ENCODE data around the gene ADGRL3. TPM values are rescaled to one million over a fixed set of nuclear protein-coding genes. Genes with fewer than 3 reads are reported as not detected.

Gene ADGRL3
- total RNA-seq, 2 donors from 2014 or later = not detected

DNA sequence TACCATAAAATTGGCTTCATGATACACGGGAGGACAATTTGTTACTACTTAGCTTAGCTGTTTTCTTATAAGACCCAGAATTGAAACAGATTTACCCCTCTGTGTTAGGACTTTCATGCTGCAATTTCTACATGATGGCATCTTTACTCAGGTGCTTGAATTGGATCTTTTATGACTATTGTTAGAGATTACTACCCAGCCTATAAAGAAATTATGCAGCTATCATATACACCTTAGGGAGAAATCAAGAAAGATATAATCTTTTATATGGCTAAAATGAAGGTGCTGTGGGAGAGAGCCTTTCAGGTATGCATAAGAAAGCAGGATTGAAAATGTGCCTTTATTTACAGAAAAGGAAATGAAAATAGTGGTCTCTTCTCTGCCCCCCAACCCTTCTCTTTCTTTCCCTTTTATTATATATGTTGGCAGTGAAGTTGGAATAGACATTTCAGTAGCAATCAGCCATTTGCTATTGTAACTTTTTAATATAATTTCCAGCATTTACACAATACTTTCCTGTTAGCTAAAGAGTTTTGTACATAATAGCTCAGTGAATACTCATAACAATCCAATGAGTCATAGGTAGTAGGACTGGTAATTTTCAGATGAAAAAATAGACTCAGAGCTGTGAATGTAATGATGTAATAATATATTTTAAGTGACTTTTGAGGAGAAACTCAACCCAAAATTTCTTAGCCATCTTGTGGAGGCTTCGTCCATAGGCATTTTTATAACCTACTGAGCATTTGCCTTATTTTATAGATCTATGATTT lies 311.8 kb downstream of the ADGRL3 start:
- no peak overlapping the region for H3K27ac Mint-ChIP-seq
- H3K4me1 Mint-ChIP-seq (ENCODE audit: low read depth) = no peaks in the 10 kb centered on the region
- no peak for ATAC-seq (replicated peaks in 1 of 2)
- no peaks in the 10 kb centered on the region for H3K27me3 Mint-ChIP-seq (ENCODE audit: low read depth)
- no peak overlapping the region for H3K4me3 Mint-ChIP-seq
- H3K36me3 Mint-ChIP-seq (ENCODE audit: insufficient read depth in 2 of 2) = no peaks in the 10 kb centered on the region
- peaks cover 0 to 10% of the 10 kb centered on the region in 2 donors for H3K9me3 Mint-ChIP-seq
- DNase-seq = no peak

DNA sequence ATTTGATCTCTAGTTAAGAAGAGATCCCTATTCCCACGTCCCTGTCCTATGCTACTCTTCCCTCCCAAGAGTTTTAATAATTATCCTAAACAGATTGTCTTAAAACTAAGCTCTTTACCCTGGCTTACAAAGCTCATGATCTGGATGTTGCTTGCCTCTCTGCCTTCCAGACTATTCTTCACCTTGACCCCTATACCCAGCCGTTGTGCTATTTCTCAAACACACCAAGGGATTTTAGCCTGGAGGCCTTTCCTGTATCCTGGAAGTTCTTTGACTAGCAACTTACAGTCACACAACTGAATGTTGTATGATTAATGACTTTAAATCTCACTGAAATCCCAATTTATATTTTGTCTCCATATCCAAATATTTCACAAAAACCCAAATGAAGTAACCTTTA lies 314.9 kb downstream of the ADGRL3 start:
- H3K4me1 Mint-ChIP-seq (ENCODE audit: low read depth) = no peaks in the 10 kb centered on the region
- H3K9me3 Mint-ChIP-seq = peaks cover 0 to 4% of the 10 kb centered on the region in 2 donors
- H3K36me3 Mint-ChIP-seq (ENCODE audit: insufficient read depth in 2 of 2) = no peaks in the 10 kb centered on the region
- H3K27ac Mint-ChIP-seq = no peak overlapping the region
- H3K27me3 Mint-ChIP-seq (ENCODE audit: low read depth) = no peaks in the 10 kb centered on the region
- H3K4me3 Mint-ChIP-seq = no peak overlapping the region
- no peak for ATAC-seq (replicated peaks in 1 of 2)
- no peak for DNase-seq

GRCh38 chr4:61517144-61517543 lies 317.0 kb downstream of the ADGRL3 start:
- H3K9me3 Mint-ChIP-seq = peaks cover 5 to 7% of the 10 kb centered on the region in 2 donors
- H3K4me1 Mint-ChIP-seq (ENCODE audit: low read depth) = no peaks in the 10 kb centered on the region
- H3K27ac Mint-ChIP-seq = no peak overlapping the region
- no peak overlapping the region for H3K4me3 Mint-ChIP-seq
- ATAC-seq (replicated peaks in 1 of 2) (no peak), DNase-seq (no peak)
- H3K27me3 Mint-ChIP-seq (ENCODE audit: low read depth) = no peaks in the 10 kb centered on the region
- H3K36me3 Mint-ChIP-seq (ENCODE audit: insufficient read depth in 2 of 2) = no peaks in the 10 kb centered on the region

- Mint-ChIP-seq H3K27me3 (ENCODE audit: low read depth) (no peaks in the 10 kb centered on the region), H3K36me3 (ENCODE audit: insufficient read depth in 2 of 2) (no peaks in the 10 kb centered on the region), H3K9me3 (peaks cover 4 to 5% of the 10 kb centered on the region in 2 donors), H3K4me3 (no peak overlapping the region), H3K4me1 (ENCODE audit: low read depth) (no peaks in the 10 kb centered on the region), H3K27ac (no peak overlapping the region)
- ATAC-seq (replicated peaks in 1 of 2) (no peak), DNase-seq (no peak)
Measured at GRCh38 chr4:61520166-61520565, 320.0 kb downstream of the ADGRL3 start.

- Mint-ChIP-seq H3K36me3 (ENCODE audit: insufficient read depth in 2 of 2) (peaks cover 0 to 2% of the 10 kb centered on the region in 2 donors), H3K27me3 (ENCODE audit: low read depth) (no peaks in the 10 kb centered on the region), H3K4me3 (no peak overlapping the region), H3K4me1 (ENCODE audit: low read depth) (no peaks in the 10 kb centered on the region), H3K27ac (no peak overlapping the region), H3K9me3 (peaks cover 9 to 10% of the 10 kb centered on the region in 2 donors)
- no peak for ATAC-seq (replicated peaks in 1 of 2)
- no peak for DNase-seq
Measured at GRCh38 chr4:61520681-61521160, 320.6 kb downstream of the ADGRL3 start.

DNA sequence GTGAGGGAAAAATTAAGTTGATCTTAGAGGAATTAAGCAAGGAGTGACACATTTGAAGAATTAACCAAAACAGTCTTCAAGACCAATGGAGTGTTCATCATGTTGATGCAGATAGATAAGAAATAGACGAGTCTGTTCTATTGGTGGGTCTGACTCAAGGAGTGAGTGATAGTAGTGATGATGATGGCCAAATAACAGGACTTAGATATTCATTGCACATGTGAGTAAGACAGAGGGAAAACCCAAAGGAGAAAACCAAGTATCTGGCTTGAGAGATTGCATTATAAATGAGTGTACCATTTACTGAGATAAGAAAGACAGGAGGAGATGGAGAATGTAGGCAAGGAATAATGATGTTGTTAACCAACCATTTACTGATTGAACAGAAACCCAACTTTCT lies 321.3 kb downstream of the ADGRL3 start:
- H3K27ac Mint-ChIP-seq = no peak overlapping the region
- no peaks in the 10 kb centered on the region for H3K4me1 Mint-ChIP-seq (ENCODE audit: low read depth)
- no peak overlapping the region for H3K4me3 Mint-ChIP-seq
- ATAC-seq (replicated peaks in 1 of 2) = no peak
- peaks cover 11 to 14% of the 10 kb centered on the region in 2 donors for H3K9me3 Mint-ChIP-seq
- H3K27me3 Mint-ChIP-seq (ENCODE audit: low read depth) = no peaks in the 10 kb centered on the region
- H3K36me3 Mint-ChIP-seq (ENCODE audit: insufficient read depth in 2 of 2) = peaks cover 0 to 2% of the 10 kb centered on the region in 2 donors
- no peak for DNase-seq

DNA sequence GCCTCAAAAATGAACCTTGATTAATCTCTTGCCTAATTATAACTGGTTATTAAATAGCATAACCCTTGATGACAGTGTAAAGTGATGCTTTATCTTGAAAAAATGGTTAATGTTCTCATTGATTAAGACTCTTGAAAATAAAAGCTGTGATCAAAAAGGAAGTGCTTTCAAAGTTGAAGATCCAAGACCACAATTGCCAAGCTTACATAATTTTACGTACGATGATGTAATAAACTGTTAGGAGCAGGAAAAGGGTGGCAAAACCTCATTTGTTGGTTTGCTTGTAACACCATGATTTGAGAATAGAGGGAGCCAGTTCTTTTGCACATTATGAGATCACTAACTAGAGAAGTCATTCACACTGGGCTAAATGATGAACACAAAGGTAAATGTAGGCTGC lies 322.2 kb downstream of the ADGRL3 start:
- Mint-ChIP-seq H3K36me3 (ENCODE audit: insufficient read depth in 2 of 2) (peaks cover 0 to 2% of the 10 kb centered on the region in 2 donors), H3K9me3 (peaks cover 11 to 14% of the 10 kb centered on the region in 2 donors), H3K27ac (no peak overlapping the region), H3K27me3 (ENCODE audit: low read depth) (no peaks in the 10 kb centered on the region), H3K4me1 (ENCODE audit: low read depth) (no peaks in the 10 kb centered on the region), H3K4me3 (no peak overlapping the region)
- DNase-seq (no peak), ATAC-seq (replicated peaks in 1 of 2) (no peak)

DNA sequence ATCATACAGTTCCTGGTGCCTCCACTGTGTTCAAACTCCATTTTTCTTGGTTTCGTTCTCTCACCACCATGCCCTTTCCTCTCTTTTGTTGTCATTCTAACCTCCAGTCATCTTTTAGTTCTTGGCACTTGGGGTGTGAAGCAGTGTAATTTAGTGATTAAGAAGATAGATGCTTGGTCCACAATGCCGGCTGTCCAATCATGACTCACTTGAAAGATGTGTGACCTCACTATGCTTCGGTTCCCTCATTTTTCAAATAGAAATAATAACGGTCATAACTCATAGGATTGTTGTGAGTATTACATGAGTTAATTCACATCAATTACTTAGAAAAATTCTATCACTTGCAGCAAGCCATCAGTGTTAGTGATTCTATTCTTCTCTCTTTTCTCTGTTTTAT lies 327.8 kb downstream of the ADGRL3 start:
- peaks cover 0 to 2% of the 10 kb centered on the region in 2 donors for H3K36me3 Mint-ChIP-seq (ENCODE audit: insufficient read depth in 2 of 2)
- no peak overlapping the region for H3K27ac Mint-ChIP-seq
- no peak for ATAC-seq (replicated peaks in 1 of 2)
- no peaks in the 10 kb centered on the region for H3K4me1 Mint-ChIP-seq (ENCODE audit: low read depth)
- no peak for DNase-seq
- peaks cover 10 to 12% of the 10 kb centered on the region in 2 donors for H3K9me3 Mint-ChIP-seq
- no peak overlapping the region for H3K4me3 Mint-ChIP-seq
- H3K27me3 Mint-ChIP-seq (ENCODE audit: low read depth) = no peaks in the 10 kb centered on the region

DNA sequence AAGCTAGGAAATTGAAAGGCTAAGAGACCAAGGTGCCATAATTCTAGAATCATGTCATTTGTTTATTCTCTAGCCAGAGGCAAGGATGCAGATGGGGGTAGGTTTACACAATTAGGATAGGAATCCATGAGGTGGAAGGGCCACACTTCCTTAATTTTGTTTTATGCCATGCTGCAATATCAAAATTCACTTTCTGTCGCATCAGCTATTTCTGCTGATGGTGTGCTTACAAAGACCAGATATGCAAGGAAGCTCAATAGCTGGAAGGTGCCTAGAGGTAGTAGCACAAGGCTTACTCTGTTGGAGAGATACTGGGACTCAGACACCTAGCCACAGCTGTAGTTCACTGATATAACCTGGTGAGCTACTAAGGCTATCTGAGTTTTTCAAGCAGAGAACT lies 328.5 kb downstream of the ADGRL3 start:
- Mint-ChIP-seq H3K4me3 (no peak overlapping the region), H3K27ac (no peak overlapping the region), H3K36me3 (ENCODE audit: insufficient read depth in 2 of 2) (peaks cover 0 to 2% of the 10 kb centered on the region in 2 donors), H3K9me3 (peaks cover 10 to 12% of the 10 kb centered on the region in 2 donors), H3K4me1 (ENCODE audit: low read depth) (no peaks in the 10 kb centered on the region), H3K27me3 (ENCODE audit: low read depth) (no peaks in the 10 kb centered on the region)
- ATAC-seq (replicated peaks in 1 of 2) (no peak), DNase-seq (no peak)

- DNase-seq (no peak), ATAC-seq (replicated peaks in 1 of 2) (no peak)
- no peaks in the 10 kb centered on the region for H3K4me1 Mint-ChIP-seq (ENCODE audit: low read depth)
- no peak overlapping the region for H3K4me3 Mint-ChIP-seq
- H3K27ac Mint-ChIP-seq = no peak overlapping the region
- H3K27me3 Mint-ChIP-seq (ENCODE audit: low read depth) = no peaks in the 10 kb centered on the region
- H3K9me3 Mint-ChIP-seq = peaks cover 3 to 8% of the 10 kb centered on the region in 2 donors
- H3K36me3 Mint-ChIP-seq (ENCODE audit: insufficient read depth in 2 of 2) = no peaks in the 10 kb centered on the region
Measured at GRCh38 chr4:61531188-61531587, 331.1 kb downstream of the ADGRL3 start.

- peaks cover 5 to 10% of the 10 kb centered on the region in 2 donors for H3K9me3 Mint-ChIP-seq
- no peak overlapping the region for H3K27ac Mint-ChIP-seq
- H3K27me3 Mint-ChIP-seq (ENCODE audit: low read depth) = no peaks in the 10 kb centered on the region
- H3K36me3 Mint-ChIP-seq (ENCODE audit: insufficient read depth in 2 of 2) = peaks cover 0 to 1% of the 10 kb centered on the region in 2 donors
- no peak for ATAC-seq (replicated peaks in 1 of 2)
- H3K4me3 Mint-ChIP-seq = no peak overlapping the region
- no peak for DNase-seq
- no peaks in the 10 kb centered on the region for H3K4me1 Mint-ChIP-seq (ENCODE audit: low read depth)
Measured at GRCh38 chr4:61532336-61533000, 332.3 kb downstream of the ADGRL3 start.

DNA sequence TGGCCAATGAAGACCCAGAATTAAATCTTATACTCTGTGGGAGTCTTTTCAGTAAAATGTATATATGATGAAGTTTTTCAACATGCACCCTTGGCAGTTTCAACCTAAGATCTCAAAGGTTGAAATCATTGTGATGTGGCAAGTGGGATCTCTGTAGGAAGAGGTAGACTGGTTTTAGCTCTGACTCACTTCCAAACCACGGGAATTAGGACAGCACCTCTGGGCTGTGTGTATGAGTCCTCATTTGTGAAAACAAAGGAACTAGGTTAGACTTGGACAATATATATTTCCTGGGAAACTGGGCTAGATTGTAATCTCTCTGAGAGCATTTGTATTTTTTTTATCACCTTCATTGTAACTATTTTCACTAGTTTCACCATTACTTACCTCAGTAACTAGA lies 333.0 kb downstream of the ADGRL3 start:
- Mint-ChIP-seq H3K4me3 (no peak overlapping the region), H3K9me3 (peaks cover 4 to 10% of the 10 kb centered on the region in 2 donors), H3K4me1 (ENCODE audit: low read depth) (no peaks in the 10 kb centered on the region), H3K36me3 (ENCODE audit: insufficient read depth in 2 of 2) (peaks cover 0 to 3% of the 10 kb centered on the region in 2 donors), H3K27ac (no peak overlapping the region), H3K27me3 (ENCODE audit: low read depth) (no peaks in the 10 kb centered on the region)
- ATAC-seq (replicated peaks in 1 of 2) = no peak
- DNase-seq = no peak

GRCh38 chr4:61540944-61541343 lies 340.8 kb downstream of the ADGRL3 start:
- Mint-ChIP-seq H3K27me3 (ENCODE audit: low read depth) (no peaks in the 10 kb centered on the region), H3K9me3 (peaks cover 10 to 17% of the 10 kb centered on the region in 2 donors), H3K36me3 (ENCODE audit: insufficient read depth in 2 of 2) (peaks cover 3 to 4% of the 10 kb centered on the region in 2 donors), H3K4me3 (no peak overlapping the region), H3K27ac (no peak overlapping the region), H3K4me1 (ENCODE audit: low read depth) (no peaks in the 10 kb centered on the region)
- DNase-seq = no peak
- no peak for ATAC-seq (replicated peaks in 1 of 2)
